ENCODE measurements around the gene DGAT2. TPM values are rescaled to one million over a fixed set of nuclear protein-coding genes. Genes with fewer than 3 reads are reported as not detected.

The DGAT2 gene
- total and polyA plus RNA-seq, 8 donors, result 1.2 to 14.9 (median 1.5) TPM

- ATAC-seq (no peak), DNase-seq (no peak)
- no peak overlapping the region for H3K27ac ChIP-seq
- H3K4me3 ChIP-seq, result no peak overlapping the region
- no peaks in the 10 kb centered on the region for H3K9me3 ChIP-seq
- intact Hi-C loops (cut with DNase I), result no loop called here
- H3K4me1 ChIP-seq, result peaks cover 0 to 27% of the 10 kb centered on the region in 2 donors
- no peaks in the 10 kb centered on the region for H3K27me3 ChIP-seq
- no peak for TF ChIP-seq CTCF (IDR thresholded peaks at IDR 0.05)
- peaks cover 0 to 4% of the 10 kb centered on the region in 2 donors for H3K36me3 ChIP-seq
Measured at GRCh38 chr11:75781831-75782230, 13.3 kb downstream of the DGAT2 start.

GRCh38 chr11:75782540-75783263, 14.1 kb downstream of the DGAT2 start:
- intact Hi-C loops (cut with DNase I), result no loop called here
- Histone ChIP-seq H3K4me3 (no peak overlapping the region), H3K4me1 (peaks cover 0 to 18% of the 10 kb centered on the region in 2 donors), H3K27ac (no peak overlapping the region), H3K27me3 (no peaks in the 10 kb centered on the region), H3K9me3 (no peaks in the 10 kb centered on the region), H3K36me3 (peaks cover 0 to 4% of the 10 kb centered on the region in 2 donors)
- ATAC-seq (no peak), DNase-seq (no peak)
- TF ChIP-seq CTCF (IDR thresholded peaks at IDR 0.05), result no peak

- H3K27ac ChIP-seq, result no peak overlapping the region
- ATAC-seq (no peak), DNase-seq (no peak)
- intact Hi-C loops (cut with DNase I), result no loop called here
- TF ChIP-seq CTCF (IDR thresholded peaks at IDR 0.05), result no peak
- H3K9me3 ChIP-seq, result no peaks in the 10 kb centered on the region
- H3K36me3 ChIP-seq, result peaks cover 0 to 4% of the 10 kb centered on the region in 2 donors
- peaks cover 0 to 10% of the 10 kb centered on the region in 2 donors for H3K4me1 ChIP-seq
- H3K27me3 ChIP-seq, result no peaks in the 10 kb centered on the region
- no peak overlapping the region for H3K4me3 ChIP-seq
Measured at GRCh38 chr11:75783416-75784084, 15.0 kb downstream of the DGAT2 start.

GRCh38 chr11:75784085-75784478, 15.5 kb downstream of the DGAT2 start:
- intact Hi-C loops (cut with DNase I), result no loop called here
- Histone ChIP-seq H3K9me3 (no peaks in the 10 kb centered on the region), H3K36me3 (peaks cover 0 to 4% of the 10 kb centered on the region in 2 donors), H3K27ac (no peak overlapping the region), H3K4me3 (no peak overlapping the region), H3K4me1 (peaks cover 0 to 4% of the 10 kb centered on the region in 2 donors), H3K27me3 (no peaks in the 10 kb centered on the region)
- no peak for TF ChIP-seq CTCF (IDR thresholded peaks at IDR 0.05)
- no peak for DNase-seq
- no peak for ATAC-seq

GRCh38 chr11:75784506-75784905, 15.9 kb downstream of the DGAT2 start:
- peaks cover 0 to 4% of the 10 kb centered on the region in 2 donors for H3K36me3 ChIP-seq
- no peak for DNase-seq
- no peak overlapping the region for H3K27ac ChIP-seq
- intact Hi-C loops (cut with DNase I), result no loop called here
- H3K4me1 ChIP-seq, result peaks cover 0 to under 1% of the 10 kb centered on the region in 2 donors
- no peaks in the 10 kb centered on the region for H3K9me3 ChIP-seq
- TF ChIP-seq CTCF (IDR thresholded peaks at IDR 0.05), result no peak
- ATAC-seq, result no peak
- H3K27me3 ChIP-seq, result no peaks in the 10 kb centered on the region
- no peak overlapping the region for H3K4me3 ChIP-seq
